ENCODE data around the gene PACRG.

Gene PACRG

DNA sequence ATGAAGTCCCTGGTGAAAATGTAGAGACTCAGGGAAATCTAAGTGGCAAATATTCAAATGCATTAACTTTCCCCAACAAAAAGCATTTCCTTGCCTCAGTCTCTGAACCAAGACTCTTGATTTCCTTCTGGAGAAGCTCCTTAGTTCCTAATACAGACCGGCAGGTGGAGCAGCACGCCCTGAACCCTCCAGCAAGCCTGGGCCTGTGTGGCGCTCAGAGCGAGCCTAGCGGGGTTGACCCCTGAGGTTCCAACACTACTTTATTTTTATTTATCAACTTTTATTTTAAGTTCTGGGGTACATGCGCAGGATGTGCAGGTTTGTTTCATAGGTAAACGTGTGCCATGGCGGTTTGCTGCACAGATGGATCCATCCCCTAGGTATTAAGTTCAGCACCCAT, 50.8 kb downstream of the PACRG start:
- Histone ChIP-seq H3K27ac (no peak overlapping the region), H3K4me1 (no peaks in the 10 kb centered on the region), H3K36me3 (no peaks in the 10 kb centered on the region), H3K27me3 (no peaks in the 10 kb centered on the region), H3K4me3 (no peak overlapping the region), H3K9me3 (peaks cover 0 to 5% (median 0%) of the 10 kb centered on the region in 3 donors)
- intact Hi-C loops (cut with DNase I; ENCODE audit: low total_unique reads) = no loop called here
- DNase-seq = no peak
- TF ChIP-seq, protein P1, sequence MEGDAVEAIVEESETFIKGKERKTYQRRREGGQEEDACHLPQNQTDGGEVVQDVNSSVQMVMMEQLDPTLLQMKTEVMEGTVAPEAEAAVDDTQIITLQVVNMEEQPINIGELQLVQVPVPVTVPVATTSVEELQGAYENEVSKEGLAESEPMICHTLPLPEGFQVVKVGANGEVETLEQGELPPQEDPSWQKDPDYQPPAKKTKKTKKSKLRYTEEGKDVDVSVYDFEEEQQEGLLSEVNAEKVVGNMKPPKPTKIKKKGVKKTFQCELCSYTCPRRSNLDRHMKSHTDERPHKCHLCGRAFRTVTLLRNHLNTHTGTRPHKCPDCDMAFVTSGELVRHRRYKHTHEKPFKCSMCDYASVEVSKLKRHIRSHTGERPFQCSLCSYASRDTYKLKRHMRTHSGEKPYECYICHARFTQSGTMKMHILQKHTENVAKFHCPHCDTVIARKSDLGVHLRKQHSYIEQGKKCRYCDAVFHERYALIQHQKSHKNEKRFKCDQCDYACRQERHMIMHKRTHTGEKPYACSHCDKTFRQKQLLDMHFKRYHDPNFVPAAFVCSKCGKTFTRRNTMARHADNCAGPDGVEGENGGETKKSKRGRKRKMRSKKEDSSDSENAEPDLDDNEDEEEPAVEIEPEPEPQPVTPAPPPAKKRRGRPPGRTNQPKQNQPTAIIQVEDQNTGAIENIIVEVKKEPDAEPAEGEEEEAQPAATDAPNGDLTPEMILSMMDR (IDR thresholded peaks at IDR 0.05) = no peak

DNA sequence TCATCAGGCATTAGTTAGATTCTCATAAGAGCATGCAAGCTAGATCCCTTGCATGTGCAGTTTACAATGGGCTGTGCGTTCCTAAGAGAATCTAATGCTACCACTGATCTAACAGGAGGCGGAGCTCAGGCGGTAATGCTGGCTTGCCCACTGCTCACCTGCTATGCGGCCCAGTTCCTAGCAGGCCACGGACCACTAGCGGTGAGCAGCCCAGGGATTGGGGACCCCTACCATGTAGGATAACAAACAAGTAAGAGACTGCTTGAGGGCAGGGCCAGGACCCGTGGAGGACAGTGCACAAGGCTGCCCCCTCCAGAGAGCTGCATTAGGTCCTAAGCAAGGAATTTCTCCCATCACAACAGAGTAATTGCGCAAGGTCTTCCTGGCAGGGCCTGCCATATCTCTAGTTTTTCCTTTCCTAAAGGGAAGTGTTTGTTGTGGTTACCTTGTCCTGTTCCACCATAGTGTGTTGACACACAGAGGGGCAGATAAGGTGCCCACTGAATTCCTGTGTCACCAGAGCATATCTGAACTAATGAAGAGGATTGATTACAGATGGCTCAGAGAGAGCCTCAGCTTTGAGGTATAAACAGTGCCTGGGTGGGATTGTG, 58.0 kb downstream of the PACRG start:
- TF ChIP-seq, protein P1 (IDR thresholded peaks at IDR 0.05) = no peak
- intact Hi-C loops (cut with DNase I; ENCODE audit: low total_unique reads) = no loop called here
- H3K4me1 ChIP-seq = no peaks in the 10 kb centered on the region
- H3K36me3 ChIP-seq = no peaks in the 10 kb centered on the region
- no peak overlapping the region for H3K4me3 ChIP-seq
- H3K27ac ChIP-seq = no peak overlapping the region
- DNase-seq = no peak
- H3K9me3 ChIP-seq = peaks cover 0 to 8% (median 0%) of the 10 kb centered on the region in 3 donors
- H3K27me3 ChIP-seq = no peaks in the 10 kb centered on the region

DNA sequence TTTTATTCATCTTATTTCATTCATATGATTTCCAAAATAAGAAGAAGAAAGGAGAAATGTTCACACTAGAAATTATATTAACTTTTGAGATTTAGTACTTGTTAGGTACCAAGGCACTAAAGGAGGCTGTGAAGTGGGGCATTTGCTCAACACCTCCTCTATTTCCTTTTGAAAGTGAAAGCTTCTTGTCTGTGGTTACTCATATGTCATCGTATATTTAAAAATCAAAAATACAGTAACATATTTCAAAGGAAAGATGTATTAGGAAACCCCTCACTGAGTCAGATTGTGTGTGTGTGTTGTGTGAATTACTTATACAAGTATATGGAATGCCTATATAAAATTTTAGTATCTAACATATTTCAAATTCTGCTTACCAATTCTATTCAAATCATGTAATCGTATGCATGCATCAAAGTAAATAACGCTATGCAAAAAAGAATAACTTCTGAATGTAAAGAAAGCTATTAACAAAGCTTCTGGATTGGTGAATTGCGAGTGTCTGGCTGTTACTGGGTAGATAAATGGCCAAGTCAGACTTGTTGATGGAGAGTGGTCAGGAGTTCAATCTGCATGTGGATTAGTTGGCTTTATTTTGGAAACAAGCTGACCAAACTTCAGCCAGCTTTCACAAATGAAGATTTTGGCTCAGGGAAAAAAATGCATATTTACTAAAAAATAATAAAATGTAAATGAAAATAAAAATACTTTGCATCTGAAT, 70.9 kb downstream of the PACRG start:
- no peak for DNase-seq
- intact Hi-C loops (cut with DNase I; ENCODE audit: low total_unique reads) = loop anchor here (10.0 kb wide), 1 partner anchor 494 kb away; no protein-coding TSS in a partner anchor
- no peak overlapping the region for H3K4me3 ChIP-seq
- no peak overlapping the region for H3K27ac ChIP-seq
- TF ChIP-seq, protein P1 (IDR thresholded peaks at IDR 0.05) = no peak
- no peaks in the 10 kb centered on the region for H3K27me3 ChIP-seq
- H3K4me1 ChIP-seq = no peaks in the 10 kb centered on the region
- no peaks in the 10 kb centered on the region for H3K36me3 ChIP-seq
- no peaks in the 10 kb centered on the region for H3K9me3 ChIP-seq

DNA sequence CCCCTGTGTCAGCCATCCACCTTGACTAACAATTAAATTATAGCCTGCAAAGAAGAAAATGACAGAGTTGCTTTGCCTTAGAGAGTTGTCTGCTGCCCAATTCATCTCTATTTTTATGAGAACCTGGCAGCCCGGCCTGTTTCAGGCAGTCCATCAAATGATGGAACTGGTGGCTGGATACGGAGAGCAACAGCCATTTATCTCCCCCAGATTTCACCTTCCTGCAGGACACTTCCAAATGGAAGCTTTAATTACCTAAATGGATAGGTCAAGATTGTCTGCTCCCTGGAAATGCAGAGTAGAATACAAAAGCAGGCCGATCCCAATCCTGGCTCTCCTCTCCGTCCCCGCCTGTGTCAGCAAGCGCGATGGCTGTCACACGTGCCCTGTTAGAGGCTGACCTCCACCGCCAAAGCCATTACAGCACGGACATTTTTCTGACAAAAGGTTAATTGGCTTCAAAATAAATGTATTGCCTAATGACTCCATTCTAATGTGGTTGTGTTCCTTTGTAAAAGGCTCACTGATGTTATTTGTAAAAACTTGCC, 86.7 kb downstream of the PACRG start:
- Histone ChIP-seq H3K4me1 (no peaks in the 10 kb centered on the region), H3K27ac (no peak overlapping the region), H3K9me3 (no peaks in the 10 kb centered on the region), H3K36me3 (no peaks in the 10 kb centered on the region), H3K27me3 (no peaks in the 10 kb centered on the region), H3K4me3 (no peak overlapping the region)
- TF ChIP-seq, protein P1 (IDR thresholded peaks at IDR 0.05) = no peak
- intact Hi-C loops (cut with DNase I; ENCODE audit: low total_unique reads) = no loop called here
- no peak for DNase-seq

DNA sequence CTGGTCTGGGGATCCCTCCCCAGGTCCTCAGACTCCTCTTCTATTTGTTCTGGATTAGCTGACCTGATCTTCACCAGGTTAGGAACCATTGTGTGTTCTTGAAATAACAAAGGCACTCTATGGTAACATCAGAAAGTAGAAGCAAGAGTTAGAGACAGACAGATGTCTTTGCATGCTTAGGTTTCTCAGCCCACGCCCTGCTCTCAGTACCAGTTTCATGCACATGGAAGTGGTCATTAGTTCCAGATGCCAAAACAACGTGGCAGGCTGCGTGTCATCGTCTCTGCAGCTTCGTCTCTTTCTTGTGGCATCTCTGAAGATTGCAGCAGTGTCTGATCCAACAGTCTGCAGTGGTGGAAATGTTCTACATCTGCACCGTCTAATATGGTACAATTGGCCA, 89.4 kb downstream of the PACRG start:
- TF ChIP-seq, protein P1 (IDR thresholded peaks at IDR 0.05) = no peak
- H3K36me3 ChIP-seq = no peaks in the 10 kb centered on the region
- H3K4me3 ChIP-seq = no peak overlapping the region
- H3K27ac ChIP-seq = no peak overlapping the region
- H3K27me3 ChIP-seq = no peaks in the 10 kb centered on the region
- H3K9me3 ChIP-seq = no peaks in the 10 kb centered on the region
- H3K4me1 ChIP-seq = no peaks in the 10 kb centered on the region
- no peak for DNase-seq
- intact Hi-C loops (cut with DNase I; ENCODE audit: low total_unique reads) = no loop called here
